Peyer's patch (tissue), 4 donors: ENCODE data around the gene SGMS1.

ENCODE experiments used
- CTCF ChIP-seq, 6 experiments: fragments of 450-650 bp in 4 of 6; fragments of 200-600 bp in 2 of 6; sonication (generic) in 1 of 6; IDR thresholded peaks; one replicate each; pipeline ENCODE4 v1.5.1; 2017 to 2019; ENCODE audit warnings: antibody characterized with exemption in 6 of 6, mild to moderate bottlenecking in 3 of 6, moderate library complexity in 1 of 6
- POLR2A ChIP-seq, 2 donors: fragments of 450-650 bp; IDR thresholded peaks; one replicate each; pipeline ENCODE4 v1.5.1; 2017; ENCODE audit warnings: antibody characterized with exemption in 2 of 2, mild to moderate bottlenecking in 2 of 2, moderate library complexity in 2 of 2

- TF ChIP-seq POLR2A (IDR thresholded peaks at IDR 0.05) (no peak), CTCF (IDR thresholded peaks at IDR 0.05) (no peak)
Observed at GRCh38 chr10:50533296-50533695, 90.5 kb downstream of the SGMS1 start.
